GM18526 (cell line): ENCODE data around the gene ZFYVE16.

Experiments
- POLR2A ChIP-seq: IDR thresholded peaks from 3 replicates; pipeline ENCODE4 v1.6.1; 2011; ENCODE audit not compliant: insufficient read length; ENCODE audit errors: extremely low read depth

ZFYVE16 gene

DNA sequence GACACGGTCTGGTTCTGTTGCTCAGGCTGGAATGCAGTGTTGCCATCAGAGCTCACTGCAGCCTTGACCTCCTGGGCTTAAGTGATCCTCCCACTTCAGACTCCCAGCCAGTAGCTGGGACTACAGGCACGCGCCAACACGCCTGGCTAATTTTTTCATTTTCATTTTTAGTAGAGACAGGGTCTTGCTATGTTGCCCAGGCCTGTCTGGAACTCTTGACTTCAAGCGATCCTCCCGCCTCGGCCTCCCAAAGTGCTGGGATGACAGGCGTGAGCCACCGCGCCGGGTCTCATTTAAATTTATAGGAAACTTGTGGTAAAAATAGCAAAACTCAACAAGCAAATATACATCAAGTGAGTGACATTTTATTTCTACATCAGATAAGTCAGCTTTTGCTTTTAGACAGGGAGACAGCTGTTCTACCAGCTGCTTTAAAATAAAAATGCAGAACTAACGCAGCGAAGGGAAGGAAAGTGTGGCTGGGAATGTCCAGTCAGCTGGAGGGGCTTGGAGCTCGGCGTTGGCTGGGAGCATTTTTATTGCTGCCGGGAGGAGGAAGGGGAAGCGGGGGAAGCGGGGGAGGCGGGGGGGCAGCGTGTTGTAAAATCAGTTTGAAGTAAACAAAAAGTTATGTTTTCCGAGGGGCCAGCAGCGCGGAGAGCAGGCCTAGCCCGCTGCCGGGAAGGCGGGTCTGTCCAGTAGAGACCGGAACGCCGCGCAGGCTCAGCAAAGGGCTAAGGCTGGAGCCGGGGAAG, 707 bp upstream of the ZFYVE16 start:
- TF ChIP-seq POLR2A: no peak

DNA sequence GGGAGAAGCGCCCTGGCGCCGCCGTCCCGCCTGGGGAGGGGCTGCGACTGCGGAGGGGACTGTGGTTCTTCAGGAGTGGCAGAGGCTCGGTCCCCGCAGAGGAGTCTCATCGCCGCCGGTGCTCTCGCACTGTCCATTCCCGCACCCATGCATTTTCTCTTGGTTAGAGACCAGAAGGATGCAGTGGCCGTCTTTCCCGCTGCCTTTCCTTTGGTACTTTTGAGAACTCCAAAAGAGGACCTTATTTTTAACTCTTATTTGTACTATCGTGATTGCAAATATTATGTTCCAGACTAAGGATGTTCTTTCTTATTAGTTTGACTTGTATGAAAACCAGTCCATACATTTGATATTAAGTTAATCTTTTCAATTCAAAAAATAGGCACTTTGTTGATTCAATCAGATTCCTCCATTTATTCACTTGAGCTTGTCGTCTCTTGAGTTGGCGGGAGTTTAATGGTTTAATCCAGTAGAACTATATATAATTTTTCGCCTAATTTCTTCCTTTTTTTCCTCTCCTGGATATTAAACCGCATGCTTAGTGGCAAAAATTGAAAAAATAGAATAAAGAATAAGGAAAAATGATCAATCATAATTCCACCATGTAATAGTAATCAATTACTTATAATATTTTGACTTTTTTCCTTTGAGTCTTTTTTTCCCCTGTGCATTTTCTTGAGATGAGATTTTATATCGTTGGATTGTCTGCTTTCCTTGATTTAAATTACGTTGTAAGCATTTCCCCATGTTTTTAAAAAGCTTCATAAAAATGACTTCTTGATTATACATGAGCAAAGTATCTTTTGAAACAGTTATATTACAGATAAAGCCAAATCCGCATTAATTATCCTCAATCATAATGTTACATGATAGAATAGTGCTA, 861 bp downstream of the ZFYVE16 start:
- no peak for TF ChIP-seq POLR2A

DNA sequence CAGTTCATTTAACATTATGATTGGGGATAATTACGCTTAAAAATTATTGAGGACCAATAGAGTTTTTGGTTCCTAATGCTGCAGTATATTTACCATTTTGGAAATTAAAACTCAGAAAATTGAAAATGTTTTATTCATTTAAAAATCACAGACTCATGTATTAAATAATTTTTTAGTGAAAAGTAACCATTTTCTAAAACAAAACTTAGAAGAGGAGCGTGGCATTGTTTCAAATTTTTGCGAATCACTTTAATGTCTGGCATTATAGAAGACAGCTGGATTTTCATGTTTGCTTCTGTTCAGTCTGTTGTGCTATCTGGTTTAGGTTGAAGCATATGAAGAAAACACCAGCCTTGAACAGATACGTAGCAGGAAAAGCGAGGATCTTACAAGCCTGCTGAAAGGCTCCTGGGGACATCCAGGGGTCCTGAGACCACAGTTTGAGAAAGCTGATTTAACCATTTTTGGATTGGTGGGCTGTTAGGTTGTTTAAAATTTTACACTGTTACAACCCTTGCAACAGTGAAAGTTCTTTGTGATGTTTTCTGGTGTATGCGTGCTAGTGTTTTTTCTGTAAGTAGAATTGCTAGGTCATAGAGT, 1.6 kb downstream of the ZFYVE16 start:
- TF ChIP-seq POLR2A: no peak

DNA sequence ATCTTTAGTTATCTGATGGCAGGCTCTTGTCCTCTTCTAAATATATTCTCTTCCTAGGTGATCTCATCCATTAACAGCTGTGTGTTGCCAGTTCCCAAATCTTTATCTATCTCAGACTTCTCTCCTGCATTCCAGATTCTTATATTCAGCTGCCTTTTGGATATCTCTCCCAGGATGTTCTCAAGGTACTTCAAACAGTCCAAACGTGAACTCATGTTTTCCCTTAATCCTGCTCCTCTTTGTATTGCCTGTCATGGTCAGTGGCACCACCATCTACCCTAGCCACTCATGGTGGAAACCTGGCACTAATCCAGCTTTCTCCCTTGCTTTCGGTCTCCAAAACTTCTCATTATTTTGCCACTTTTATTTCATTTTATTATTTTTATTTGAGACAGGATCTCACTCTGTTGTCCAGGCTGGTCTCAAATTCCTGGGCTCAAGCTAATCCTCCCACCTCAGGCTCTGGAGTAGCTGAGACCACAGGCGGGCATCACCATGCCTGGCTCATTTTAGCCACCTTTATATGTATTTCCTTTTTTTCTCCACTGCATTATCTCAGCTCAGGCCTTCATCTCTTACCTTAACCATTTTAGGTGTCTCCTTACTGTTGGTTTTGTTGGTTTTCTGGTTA, 3.8 kb downstream of the ZFYVE16 start:
- no peak for TF ChIP-seq POLR2A

DNA sequence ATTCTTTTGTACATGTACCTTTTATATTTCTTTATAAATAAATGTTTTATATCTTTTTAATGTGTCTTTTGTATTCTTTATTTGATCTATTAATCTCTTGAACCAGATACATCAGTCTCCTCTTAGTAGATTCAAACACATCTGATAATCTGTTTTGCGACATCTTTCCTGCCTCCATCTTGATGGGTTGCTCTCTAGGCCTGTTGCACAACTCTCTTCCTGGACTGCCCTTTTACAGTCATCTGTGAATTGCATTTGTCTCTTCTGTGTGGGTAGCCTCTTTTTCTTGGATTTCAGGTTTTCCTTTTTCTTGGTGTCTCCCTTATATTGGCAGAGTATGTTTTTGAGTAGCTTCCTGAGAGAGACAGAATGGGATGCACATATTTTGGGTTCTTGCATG, 6.2 kb downstream of the ZFYVE16 start:
- no peak for TF ChIP-seq POLR2A

DNA sequence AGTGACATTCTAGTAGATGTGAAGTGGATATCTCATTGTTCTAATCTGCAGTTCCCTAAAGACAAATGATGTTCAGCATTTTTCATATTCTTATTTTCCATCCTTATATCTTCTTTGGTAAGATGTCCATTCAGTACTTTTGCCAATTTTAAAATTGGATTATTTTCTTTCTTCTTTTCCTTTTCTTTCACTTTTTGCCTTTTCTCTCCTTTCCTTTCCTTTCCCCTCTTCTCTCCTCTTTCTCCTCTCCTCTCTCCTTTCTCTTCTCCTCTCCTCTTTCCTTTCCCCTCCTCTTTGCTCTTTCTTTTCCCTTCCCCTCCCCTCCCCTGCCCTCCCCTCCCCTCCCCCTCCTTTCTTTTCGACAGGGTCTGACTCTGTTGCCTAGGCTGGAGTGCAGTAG, 10.1 kb downstream of the ZFYVE16 start:
- no peak for TF ChIP-seq POLR2A

DNA sequence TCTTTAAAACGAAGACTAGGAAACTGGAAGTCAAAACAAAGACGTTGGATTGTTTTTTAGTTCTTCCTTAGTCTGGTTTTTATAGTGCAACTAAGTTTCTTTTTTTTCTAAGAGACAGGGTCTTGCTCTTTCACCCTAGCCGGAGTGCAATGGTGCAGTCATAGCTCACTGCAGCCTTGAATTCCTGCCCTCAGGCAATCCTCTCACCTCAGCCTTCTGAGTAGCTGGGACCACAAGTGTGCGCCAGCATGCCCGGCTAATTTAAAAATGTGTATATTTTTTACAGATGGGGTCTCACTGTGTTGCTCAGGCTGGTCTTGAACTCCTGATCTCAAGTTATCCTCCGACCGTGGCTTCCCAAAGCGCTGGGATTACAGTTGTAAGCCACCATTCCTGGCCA, 27.6 kb downstream of the ZFYVE16 start:
- TF ChIP-seq POLR2A: no peak

DNA sequence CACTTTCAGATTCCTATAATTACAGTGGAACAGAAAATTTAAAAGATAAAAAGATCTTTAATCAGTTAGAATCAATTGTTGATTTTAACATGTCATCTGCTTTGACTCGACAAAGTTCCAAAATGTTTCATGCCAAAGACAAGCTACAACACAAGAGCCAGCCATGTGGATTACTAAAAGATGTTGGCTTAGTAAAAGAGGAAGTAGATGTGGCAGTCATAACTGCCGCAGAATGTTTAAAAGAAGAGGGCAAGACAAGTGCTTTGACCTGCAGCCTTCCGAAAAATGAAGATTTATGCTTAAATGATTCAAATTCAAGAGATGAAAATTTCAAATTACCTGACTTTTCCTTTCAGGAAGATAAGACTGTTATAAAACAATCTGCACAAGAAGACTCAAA, 29.5 kb downstream of the ZFYVE16 start:
- TF ChIP-seq POLR2A: no peak

DNA sequence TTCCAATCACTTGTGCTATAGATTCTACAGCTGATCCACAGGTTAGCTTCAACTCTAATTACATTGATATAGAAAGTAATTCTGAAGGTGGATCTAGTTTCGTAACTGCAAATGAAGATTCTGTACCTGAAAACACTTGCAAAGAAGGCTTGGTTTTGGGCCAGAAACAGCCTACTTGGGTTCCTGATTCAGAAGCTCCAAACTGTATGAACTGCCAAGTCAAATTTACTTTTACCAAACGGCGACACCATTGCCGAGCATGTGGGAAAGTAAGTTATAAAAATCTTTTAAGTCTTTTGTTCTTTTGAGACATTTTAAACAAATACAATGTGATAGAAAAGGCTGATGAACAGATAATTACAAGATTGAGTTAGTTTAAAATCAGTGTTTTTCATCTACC, 30.9 kb downstream of the ZFYVE16 start:
- TF ChIP-seq POLR2A: no peak

DNA sequence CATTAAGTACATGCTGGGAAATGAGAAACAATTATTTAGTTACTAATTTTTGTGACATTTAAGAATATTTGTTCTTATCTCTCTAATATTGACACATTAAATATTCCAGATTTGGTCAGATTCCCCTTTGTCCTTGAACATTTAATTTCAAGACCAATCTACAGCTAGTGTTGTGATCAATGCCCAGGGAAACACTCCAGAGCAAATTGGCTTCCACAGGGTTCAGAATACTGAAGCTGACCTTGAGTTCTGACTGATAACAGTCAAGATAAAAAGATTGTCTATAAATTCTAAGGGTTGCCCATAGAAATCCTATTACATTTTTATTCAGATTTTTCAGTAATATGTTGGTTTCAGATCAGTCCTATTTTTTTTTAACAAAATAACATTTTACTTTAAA, 31.3 kb downstream of the ZFYVE16 start:
- TF ChIP-seq POLR2A: no peak

DNA sequence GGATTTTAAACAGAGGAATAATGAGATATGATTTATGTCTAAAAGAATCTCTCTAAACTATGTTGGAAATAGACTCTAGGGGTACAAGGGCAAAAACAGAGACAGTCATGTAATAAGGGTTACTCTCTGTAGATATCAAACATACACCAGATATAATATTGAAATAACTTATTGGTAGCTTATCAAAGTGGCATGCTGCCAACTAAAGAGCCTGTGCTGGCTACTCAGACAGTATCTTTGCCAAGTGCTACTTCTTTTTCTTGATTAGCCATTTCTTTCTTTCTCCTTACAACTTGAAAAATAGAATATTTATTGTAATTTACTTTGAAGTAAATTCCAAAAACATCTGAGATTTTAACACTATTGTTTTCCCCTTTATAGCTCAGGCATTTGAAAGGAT, 34.9 kb downstream of the ZFYVE16 start:
- no peak for TF ChIP-seq POLR2A

DNA sequence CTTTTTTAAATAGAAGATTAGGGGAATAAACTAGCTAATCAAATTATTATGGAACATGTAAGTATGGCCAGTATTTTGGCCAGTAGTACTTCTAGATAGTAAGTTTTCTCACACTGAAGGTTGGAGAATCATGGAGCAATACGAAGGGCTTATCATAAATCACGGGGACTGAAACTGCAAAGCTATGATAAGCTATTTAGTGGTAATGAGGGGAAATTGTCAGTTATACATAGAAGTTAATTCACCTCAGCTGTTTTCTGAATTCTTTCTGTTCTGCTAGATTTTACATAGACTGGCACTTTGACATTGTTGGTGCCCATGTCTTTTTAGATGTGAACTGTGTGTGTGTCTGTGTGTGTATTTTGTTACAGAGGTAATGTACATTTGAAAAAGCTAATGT, 45.5 kb downstream of the ZFYVE16 start:
- TF ChIP-seq POLR2A: no peak

DNA sequence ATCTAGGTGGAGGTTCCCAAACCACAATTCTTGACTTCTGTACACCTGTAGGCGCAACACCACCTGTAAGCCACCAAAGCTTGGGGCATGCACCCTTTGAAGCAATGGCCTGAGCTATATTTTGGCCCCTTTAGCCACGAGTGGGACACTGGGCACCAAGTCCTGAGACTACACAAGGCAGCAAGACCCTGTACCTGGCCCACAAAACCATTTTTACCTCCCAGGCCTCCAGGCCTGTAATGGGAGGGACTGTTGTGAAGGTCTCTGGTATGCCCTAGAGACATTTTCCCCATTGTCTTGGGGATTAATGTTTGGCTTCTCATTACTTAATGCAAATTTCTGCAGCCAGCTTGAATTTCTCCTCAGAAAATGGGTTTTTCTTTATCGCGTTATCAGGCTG, 55.4 kb downstream of the ZFYVE16 start:
- no peak for TF ChIP-seq POLR2A

DNA sequence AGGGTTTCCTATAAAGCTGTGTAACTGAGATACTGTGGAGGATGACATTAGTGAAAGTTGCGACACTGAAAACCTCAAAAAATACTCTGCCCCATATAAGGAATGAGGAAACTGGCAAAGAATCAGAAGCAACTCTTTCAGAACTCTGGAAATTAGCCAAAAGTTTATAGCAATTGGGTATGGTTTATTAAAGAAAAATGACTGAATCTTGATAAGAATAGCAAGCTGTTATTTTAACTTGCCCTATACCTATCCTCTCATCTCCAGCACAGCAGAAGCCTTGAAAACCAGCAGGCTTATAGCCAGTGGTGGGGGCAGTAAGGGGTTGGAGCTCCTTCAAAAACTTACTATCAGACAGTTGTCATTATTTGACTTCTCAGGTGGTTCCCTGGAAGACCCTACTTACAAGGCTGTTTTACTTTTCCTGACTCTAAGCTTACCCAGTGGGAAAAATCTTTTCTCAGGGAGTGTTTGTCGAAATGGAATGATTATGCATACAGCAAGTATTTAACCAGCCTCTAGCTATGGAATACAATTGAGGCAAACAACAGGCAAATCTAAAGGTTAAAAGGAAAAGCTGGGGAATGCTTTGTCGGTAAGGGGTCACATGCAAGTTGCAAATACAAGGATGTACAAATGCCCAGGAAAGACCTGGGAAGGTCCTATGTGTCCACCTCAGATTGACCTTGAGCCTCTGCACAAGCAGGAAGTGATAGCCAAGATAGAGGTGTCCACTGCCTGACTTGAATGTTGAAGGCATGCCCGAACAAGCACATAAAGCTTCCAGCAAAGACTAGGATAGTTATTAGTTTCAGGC, 59.0 kb downstream of the ZFYVE16 start:
- no peak for TF ChIP-seq POLR2A

DNA sequence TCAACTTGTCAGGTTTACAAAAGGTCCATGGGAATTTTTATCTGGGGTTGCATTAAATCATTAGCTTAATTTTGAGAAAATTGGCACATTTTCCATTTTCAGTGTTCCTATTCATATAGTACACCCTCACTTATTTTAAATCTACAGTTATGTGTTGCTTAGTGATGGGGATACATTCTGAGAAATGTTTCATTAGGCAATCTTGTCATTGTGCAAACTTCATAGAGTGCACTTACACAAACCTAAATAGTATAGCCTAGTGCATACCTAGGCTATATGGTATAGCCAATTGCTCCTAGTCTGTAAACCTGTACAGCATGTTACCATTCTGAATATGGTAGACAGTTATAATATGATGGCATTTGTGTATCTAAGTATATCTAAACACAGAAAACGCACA, 60.3 kb downstream of the ZFYVE16 start:
- TF ChIP-seq POLR2A: no peak
